Gastrocnemius medialis (tissue), 4 donors: Measurements from ENCODE around the gene ZNF70. TPM values are rescaled to one million over a fixed set of nuclear protein-coding genes. Genes with fewer than 3 reads are reported as not detected.
"Not testable (repeated sequence)": the region's sequence is repeated elsewhere in the genome, so short reads cannot be mapped to it uniquely, and the experiment has no call there.

ENCODE experiments used
- ATAC-seq, 2 donors: fragments of 150-250 bp; one replicate each; pipeline ENCODE4 v1.9.1; 2016
- DNase-seq, 2 donors: peaks; one replicate each; pipeline ENCODE4 v3.0.0-alpha.2; 2019
- H3K27ac ChIP-seq, 4 donors: fragments of 200-600 bp; sonication (generic); 1 replicate in 1 of 4; 2 replicates in 3 of 4; pipeline ENCODE4 v1.5.1; 2016 to 2018; ENCODE audit warnings: mild to moderate bottlenecking in 2 of 4, moderate library complexity in 1 of 4
- H3K27me3 ChIP-seq, 3 donors: fragments of 200-600 bp; sonication (generic) in 2 of 3; 1 replicate in 1 of 3; 2 replicates in 2 of 3; pipeline versions ENCODE4 v1.5.1 to v1.6.0; 2016 to 2019; ENCODE audit warnings: mild to moderate bottlenecking in 1 of 3, moderate library complexity in 1 of 3
- H3K36me3 ChIP-seq, 2 donors: fragments of 200-600 bp; sonication (generic) in 1 of 2; one replicate each; pipeline ENCODE4 v1.5.1; 2017 to 2018
- H3K4me1 ChIP-seq, 2 donors: fragments of 200-600 bp; sonication (generic) in 1 of 2; one replicate each; pipeline ENCODE4 v1.5.1; 2016 to 2017; ENCODE audit warnings: mild to moderate bottlenecking in 2 of 2
- H3K4me3 ChIP-seq, 4 donors: fragments of 200-600 bp; sonication (generic) in 3 of 4; 1 replicate in 1 of 4; 2 replicates in 3 of 4; pipeline ENCODE4 v1.5.1; 2016 to 2019; ENCODE audit warnings: mild to moderate bottlenecking in 2 of 4
- H3K9me3 ChIP-seq, 3 donors: fragments of 200-600 bp; sonication (generic) in 2 of 3; 1 replicate in 1 of 3; 2 replicates in 2 of 3; pipeline ENCODE4 v1.5.1; 2016 to 2019
- POLR2A ChIP-seq, 2 donors: fragments of 450-650 bp; IDR thresholded peaks; one replicate each; pipeline ENCODE4 v1.6.1; 2017; ENCODE audit warnings: antibody characterized with exemption in 2 of 2, mild to moderate bottlenecking in 2 of 2, moderate library complexity in 2 of 2
- in situ Hi-C, 4 donors: fragments of 200-750 bp; cut with MboI; loops; one replicate each; pipeline versions ENCODE4 v1.15.0 to v1.8.0; 2017; ENCODE audit warnings: low sequenced_read_pairs in 4 of 4
- intact Hi-C: fragments of 100-400 bp; cut with DNase I; formaldehyde crosslinking; loops from one replicate; pipeline ENCODE4 v1.15.1; 2023; ENCODE audit warnings: low total_unique reads
- total RNA-seq, 4 donors: library from RNA; depleted of rRNA; stranded (reverse); fragments of >200 nt; gene quantifications; one replicate each; pipeline versions ENCODE4 v1.1.0 to v1.2.3, GENCODE V29; 2016
- TF ChIP-seq, protein P1 (sequence below), 5 experiments: fragments of 450-650 bp in 3 of 5; fragments of 200-600 bp in 2 of 5; sonication (generic) in 2 of 5; IDR thresholded peaks in 4 of 5; conservative IDR thresholded peaks in 1 of 5; 1 replicate in 4 of 5; 2 replicates in 1 of 5; pipeline ENCODE4 v1.5.1; 2016 to 2019; ENCODE audit warnings: antibody characterized with exemption in 5 of 5, mild to moderate bottlenecking in 3 of 5, moderate library complexity in 3 of 5

The ZNF70 gene
- total RNA-seq, 4 donors from 2014 or later, result 3.1 to 6.3 (median 4.2) TPM

DNA sequence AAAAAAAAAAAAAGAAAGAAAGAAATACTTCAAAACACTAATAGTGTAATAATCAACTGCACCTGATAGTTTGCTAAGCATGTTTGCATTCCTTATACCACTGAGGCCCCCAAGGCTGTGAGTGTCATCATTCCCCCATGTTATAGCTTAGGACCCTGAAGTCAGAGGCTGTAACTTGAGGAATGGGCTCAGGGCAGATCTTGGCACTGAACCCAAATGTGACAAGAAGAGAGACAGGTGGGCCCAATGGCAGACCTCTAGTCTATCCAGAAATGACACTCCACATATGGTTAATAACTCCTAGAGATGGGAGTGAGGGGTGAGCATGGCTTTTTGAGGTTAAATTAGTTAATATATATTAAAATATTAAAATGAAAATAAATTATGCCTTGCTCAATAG is 13.2 kb downstream of the ZNF70 start:
- in situ Hi-C loops (no loop called here), intact Hi-C loops (no loop called here)
- DNase-seq, result no peak

DNA sequence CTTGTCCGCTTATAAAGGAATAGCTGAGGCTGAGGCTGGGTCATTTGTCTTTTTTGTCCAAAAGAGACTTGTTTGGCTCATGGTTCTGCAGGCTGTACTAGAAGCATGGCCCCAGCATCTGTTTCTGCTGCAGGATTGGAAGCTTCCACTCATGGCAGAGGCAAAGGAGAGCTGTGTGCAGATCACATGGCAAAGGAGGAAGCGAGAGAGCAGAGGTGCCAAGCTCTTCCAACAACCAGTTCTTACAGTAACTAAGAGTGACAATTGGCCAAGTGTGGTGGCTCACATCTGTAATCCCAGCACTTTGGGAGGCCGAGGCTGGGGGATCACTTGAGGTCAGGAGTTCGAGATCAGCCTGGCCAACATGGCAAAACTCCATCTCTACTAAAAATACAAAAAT is 22.8 kb downstream of the ZNF70 start:
- H3K9me3 ChIP-seq, result not testable (repeated sequence)

More for the DNA sequence above, 13.2 kb downstream of the ZNF70 start:
- no peak for ATAC-seq
- Histone ChIP-seq H3K9me3 (no peaks in the 10 kb centered on the region), H3K36me3 (no peaks in the 10 kb centered on the region), H3K27me3 (no peaks in the 10 kb centered on the region), H3K4me1 (peaks cover 9 to 12% of the 10 kb centered on the region in 2 donors), H3K27ac (no peak overlapping the region), H3K4me3 (no peak overlapping the region)
- TF ChIP-seq, protein P1, sequence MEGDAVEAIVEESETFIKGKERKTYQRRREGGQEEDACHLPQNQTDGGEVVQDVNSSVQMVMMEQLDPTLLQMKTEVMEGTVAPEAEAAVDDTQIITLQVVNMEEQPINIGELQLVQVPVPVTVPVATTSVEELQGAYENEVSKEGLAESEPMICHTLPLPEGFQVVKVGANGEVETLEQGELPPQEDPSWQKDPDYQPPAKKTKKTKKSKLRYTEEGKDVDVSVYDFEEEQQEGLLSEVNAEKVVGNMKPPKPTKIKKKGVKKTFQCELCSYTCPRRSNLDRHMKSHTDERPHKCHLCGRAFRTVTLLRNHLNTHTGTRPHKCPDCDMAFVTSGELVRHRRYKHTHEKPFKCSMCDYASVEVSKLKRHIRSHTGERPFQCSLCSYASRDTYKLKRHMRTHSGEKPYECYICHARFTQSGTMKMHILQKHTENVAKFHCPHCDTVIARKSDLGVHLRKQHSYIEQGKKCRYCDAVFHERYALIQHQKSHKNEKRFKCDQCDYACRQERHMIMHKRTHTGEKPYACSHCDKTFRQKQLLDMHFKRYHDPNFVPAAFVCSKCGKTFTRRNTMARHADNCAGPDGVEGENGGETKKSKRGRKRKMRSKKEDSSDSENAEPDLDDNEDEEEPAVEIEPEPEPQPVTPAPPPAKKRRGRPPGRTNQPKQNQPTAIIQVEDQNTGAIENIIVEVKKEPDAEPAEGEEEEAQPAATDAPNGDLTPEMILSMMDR (IDR thresholded peaks at IDR 0.05 in 4 of 5, conservative IDR thresholded peaks at IDR 0.05 in 1 of 5), result no peak
- TF ChIP-seq POLR2A (IDR thresholded peaks at IDR 0.05), result no peak

DNA sequence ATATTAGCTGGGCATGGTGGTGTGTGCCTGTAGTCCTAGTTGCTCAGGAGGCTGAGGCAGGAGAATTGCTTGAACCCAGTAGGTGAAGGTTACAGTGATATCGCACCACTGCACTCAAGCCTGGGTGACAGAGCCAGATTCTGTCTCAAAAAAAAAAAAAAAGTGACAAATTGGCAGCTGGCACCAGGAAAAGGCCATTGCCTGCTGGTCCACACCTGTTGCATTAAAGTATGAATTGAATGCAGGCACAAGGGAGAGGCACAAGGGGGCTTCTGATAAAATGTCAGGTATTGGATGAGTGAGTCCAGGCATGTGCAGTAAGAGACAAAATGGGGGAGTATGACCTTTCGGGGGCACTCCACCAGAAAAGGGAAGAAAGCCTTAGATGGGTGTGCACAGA is 28.2 kb downstream of the ZNF70 start:
- intact Hi-C loops, result no loop called here
- H3K27ac ChIP-seq, result no peak overlapping the region
- no peaks in the 10 kb centered on the region for H3K27me3 ChIP-seq
- H3K4me1 ChIP-seq, result peaks cover 0 to 3% of the 10 kb centered on the region in 2 donors
- TF ChIP-seq, protein P1 (IDR thresholded peaks at IDR 0.05 in 4 of 5, conservative IDR thresholded peaks at IDR 0.05 in 1 of 5), result no peak
- TF ChIP-seq POLR2A (IDR thresholded peaks at IDR 0.05), result no peak
- H3K36me3 ChIP-seq, result no peaks in the 10 kb centered on the region
- DNase-seq (no peak), ATAC-seq (no peak)
- no peaks in the 10 kb centered on the region for H3K9me3 ChIP-seq
- in situ Hi-C loops, result no loop called here
- no peak overlapping the region for H3K4me3 ChIP-seq

More for the DNA sequence above, 22.8 kb downstream of the ZNF70 start:
- in situ Hi-C loops, H3K27me3 ChIP-seq, H3K4me3 ChIP-seq, H3K36me3 ChIP-seq, DNase-seq, H3K4me1 ChIP-seq, H3K27ac ChIP-seq, intact Hi-C loops, ATAC-seq: not testable (repeated sequence)

DNA sequence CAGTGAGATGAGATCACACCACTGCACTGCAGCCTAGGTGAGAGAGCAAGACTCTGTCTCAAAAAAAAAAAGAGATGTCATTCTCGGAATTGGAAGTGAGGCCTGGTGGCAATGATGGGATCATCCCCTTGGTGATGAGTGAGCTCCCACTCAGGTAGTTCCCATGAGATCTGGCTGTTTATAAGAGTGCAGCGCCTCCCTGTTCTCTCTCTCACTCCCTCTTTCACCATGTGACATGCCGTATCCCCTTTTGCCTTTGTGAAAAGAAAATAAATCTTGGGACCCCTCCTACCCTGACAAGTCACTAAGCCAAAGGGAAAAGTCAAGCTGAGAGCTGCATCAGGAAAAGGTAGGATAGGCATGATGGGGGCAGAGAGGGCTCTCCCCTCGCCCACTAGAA is 28.8 kb downstream of the ZNF70 start:
- in situ Hi-C loops, result no loop called here

DNA sequence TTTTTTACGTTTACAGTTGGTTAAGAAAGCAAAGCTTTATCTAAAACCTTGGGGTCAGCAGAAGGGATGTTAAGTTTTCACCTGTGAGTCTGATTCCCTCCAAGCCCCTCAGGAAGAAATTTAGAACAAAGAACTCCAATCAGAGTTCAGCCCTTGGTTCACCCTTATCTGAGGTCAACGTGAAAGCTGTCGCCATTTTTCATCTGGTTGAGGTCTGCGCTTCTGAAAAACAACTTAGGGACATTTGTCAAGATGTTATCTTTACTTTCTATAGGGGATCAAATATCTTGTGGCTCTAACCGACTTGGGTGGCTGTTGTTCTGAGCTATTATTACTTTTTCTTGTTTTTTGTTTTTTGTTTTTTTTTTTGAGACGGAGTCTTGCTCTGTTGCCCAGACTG is 30.1 kb downstream of the ZNF70 start:
- no peaks in the 10 kb centered on the region for H3K36me3 ChIP-seq
- no peak overlapping the region for H3K4me3 ChIP-seq
- in situ Hi-C loops, result no loop called here
- no peaks in the 10 kb centered on the region for H3K9me3 ChIP-seq
- H3K27me3 ChIP-seq, result no peaks in the 10 kb centered on the region
- no peak overlapping the region for H3K27ac ChIP-seq
- ATAC-seq, result no peak
- intact Hi-C loops, result no loop called here
- no peak for TF ChIP-seq POLR2A (IDR thresholded peaks at IDR 0.05)
- TF ChIP-seq, protein P1 (IDR thresholded peaks at IDR 0.05 in 4 of 5, conservative IDR thresholded peaks at IDR 0.05 in 1 of 5), result no peak
- H3K4me1 ChIP-seq, result peaks cover 11% of the 10 kb centered on the region in 2 donors
- DNase-seq, result no peak

More for the DNA sequence above, 28.8 kb downstream of the ZNF70 start:
- Histone ChIP-seq H3K9me3 (no peaks in the 10 kb centered on the region), H3K27ac (no peak overlapping the region), H3K36me3 (no peaks in the 10 kb centered on the region), H3K4me1 (peaks cover 3% of the 10 kb centered on the region in 2 donors), H3K4me3 (no peak overlapping the region), H3K27me3 (no peaks in the 10 kb centered on the region)
- TF ChIP-seq POLR2A (IDR thresholded peaks at IDR 0.05), result no peak
- TF ChIP-seq, protein P1 (IDR thresholded peaks at IDR 0.05 in 4 of 5, conservative IDR thresholded peaks at IDR 0.05 in 1 of 5), result no peak
- no peak for DNase-seq
- no peak for ATAC-seq
- intact Hi-C loops, result no loop called here
